SU-DHL-6 (cell line): ENCODE data around the gene NOG.

Experiments used
- EZH2phosphoT487 ChIP-seq: fragments of 200-600 bp; sonication (generic), shearing (Covaris generic); conservative IDR thresholded peaks from 2 replicates; pipeline ENCODE4 v1.6.1; 2018; ENCODE audit warnings: mild to moderate bottlenecking, antibody characterized with exemption, low read length, moderate library complexity, mixed read lengths
- TF ChIP-seq, protein P1 (sequence below): fragments of 200-600 bp; sonication (generic); IDR thresholded peaks from one replicate; pipeline ENCODE4 v1.5.1; 2017; ENCODE audit warnings: antibody characterized with exemption, mild to moderate bottlenecking, low read length, moderate library complexity; ENCODE audit not compliant: insufficient read depth, poor library complexity, severe bottlenecking

DNA sequence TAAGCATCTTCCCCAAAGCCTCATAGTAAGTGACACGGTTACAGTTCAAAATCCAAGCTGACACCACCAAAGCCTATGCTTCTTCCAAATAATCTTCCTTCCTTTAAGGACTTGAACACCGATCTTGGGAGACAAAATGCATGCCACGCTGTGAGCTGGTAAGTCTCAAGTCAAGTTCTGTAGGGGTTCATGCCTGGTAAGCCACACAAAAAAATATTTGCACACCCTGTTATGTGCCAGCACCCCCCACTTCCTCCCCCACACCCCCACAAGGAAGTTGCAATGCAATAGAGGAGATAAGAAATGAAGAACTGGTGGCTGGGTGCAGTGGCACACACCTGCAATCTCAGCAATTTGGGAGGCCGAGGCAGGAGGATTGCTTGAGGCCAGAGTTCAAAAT, 5.6 kb downstream of the NOG start:
- TF ChIP-seq, protein P1, sequence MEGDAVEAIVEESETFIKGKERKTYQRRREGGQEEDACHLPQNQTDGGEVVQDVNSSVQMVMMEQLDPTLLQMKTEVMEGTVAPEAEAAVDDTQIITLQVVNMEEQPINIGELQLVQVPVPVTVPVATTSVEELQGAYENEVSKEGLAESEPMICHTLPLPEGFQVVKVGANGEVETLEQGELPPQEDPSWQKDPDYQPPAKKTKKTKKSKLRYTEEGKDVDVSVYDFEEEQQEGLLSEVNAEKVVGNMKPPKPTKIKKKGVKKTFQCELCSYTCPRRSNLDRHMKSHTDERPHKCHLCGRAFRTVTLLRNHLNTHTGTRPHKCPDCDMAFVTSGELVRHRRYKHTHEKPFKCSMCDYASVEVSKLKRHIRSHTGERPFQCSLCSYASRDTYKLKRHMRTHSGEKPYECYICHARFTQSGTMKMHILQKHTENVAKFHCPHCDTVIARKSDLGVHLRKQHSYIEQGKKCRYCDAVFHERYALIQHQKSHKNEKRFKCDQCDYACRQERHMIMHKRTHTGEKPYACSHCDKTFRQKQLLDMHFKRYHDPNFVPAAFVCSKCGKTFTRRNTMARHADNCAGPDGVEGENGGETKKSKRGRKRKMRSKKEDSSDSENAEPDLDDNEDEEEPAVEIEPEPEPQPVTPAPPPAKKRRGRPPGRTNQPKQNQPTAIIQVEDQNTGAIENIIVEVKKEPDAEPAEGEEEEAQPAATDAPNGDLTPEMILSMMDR = no peak
- no peak for TF ChIP-seq EZH2phosphoT487
